ENCODE results near the gene BTBD6.

Gene BTBD6

GRCh38 chr14:105257464-105257863 is 9.1 kb downstream of the BTBD6 start:
- DNase-seq (ENCODE audit: low spot score), result no peak
- H3K27ac ChIP-seq, result no peak overlapping the region
- CTCF ChIA-PET, result no interaction called here
- TF ChIP-seq CTCF (conservative IDR thresholded peaks at IDR 0.05; ENCODE audit: low read depth), result no peak
- POLR2A ChIA-PET (ENCODE audit: low non-redundant PET), result no interaction called here

GRCh38 chr14:105258846-105259245 is 10.5 kb downstream of the BTBD6 start:
- no peak for TF ChIP-seq CTCF (conservative IDR thresholded peaks at IDR 0.05; ENCODE audit: low read depth)
- POLR2A ChIA-PET (ENCODE audit: low non-redundant PET), result no interaction called here
- CTCF ChIA-PET, result interaction anchor here (1.3 kb wide), 1 partner anchor 169 kb away, joined by 3 read pairs; no protein-coding TSS in a partner anchor
- H3K27ac ChIP-seq, result no peak overlapping the region
- DNase-seq (ENCODE audit: low spot score), result no peak

- TF ChIP-seq CTCF (conservative IDR thresholded peaks at IDR 0.05; ENCODE audit: low read depth), result no peak
- ChIA-PET POLR2A (ENCODE audit: low non-redundant PET) (no interaction called here), CTCF (interaction anchor here (0.8 to 1.1 kb wide), 2 partner anchors 10 to 171 kb away, joined by 4 to 6 read pairs; no protein-coding TSS in a partner anchor)
- no peak for DNase-seq (ENCODE audit: low spot score)
- H3K27ac ChIP-seq, result no peak overlapping the region
These were observed 12.6 kb downstream of the BTBD6 start for GRCh38 chr14:105260959-105261358.

GRCh38 chr14:105261781-105262180 is 13.4 kb downstream of the BTBD6 start:
- ChIA-PET POLR2A (ENCODE audit: low non-redundant PET) (no interaction called here), CTCF (no interaction called here)
- H3K27ac ChIP-seq, result no peak overlapping the region
- DNase-seq (ENCODE audit: low spot score), result no peak
- no peak for TF ChIP-seq CTCF (conservative IDR thresholded peaks at IDR 0.05; ENCODE audit: low read depth)

GRCh38 chr14:105267820-105268548 is 19.7 kb downstream of the BTBD6 start:
- POLR2A ChIA-PET (ENCODE audit: low non-redundant PET), result no interaction called here
- no peak for DNase-seq (ENCODE audit: low spot score)
- CTCF ChIA-PET, result interaction anchor here (1.5 kb wide), 1 partner anchor 15 kb away, joined by 8 read pairs; no protein-coding TSS in a partner anchor
- peak overlapping the region; percentile 11; the same call in 1 of the 2 replicates for H3K27ac ChIP-seq
- no peak for TF ChIP-seq CTCF (conservative IDR thresholded peaks at IDR 0.05; ENCODE audit: low read depth)

- DNase-seq (ENCODE audit: low spot score), result no peak
- TF ChIP-seq CTCF (conservative IDR thresholded peaks at IDR 0.05; ENCODE audit: low read depth), result no peak
- CTCF ChIA-PET, result interaction anchor here (0.5 to 1.5 kb wide), 3 partner anchors 8 to 14 kb away, joined by 3 to 8 read pairs (median 6); no protein-coding TSS in a partner anchor
- POLR2A ChIA-PET (ENCODE audit: low non-redundant PET), result no interaction called here
- H3K27ac ChIP-seq, result no peak overlapping the region
These were observed 20.5 kb downstream of the BTBD6 start for GRCh38 chr14:105268736-105269354.
